HEK293 (cell line): ENCODE data around the gene BLMH.
A peak's percentile ranks its signal among the peaks of the same experiment; 100 is the strongest.

Source experiments
- BCL6B ChIP-seq: fragments of 450-650 bp; formaldehyde crosslinking; IDR thresholded peaks from 2 replicates; pipeline ENCODE4 v1.5.1; 2017; ENCODE audit warnings: missing biosample characterization, missing genetic modification characterization
- GLIS2 ChIP-seq: fragments of 450-650 bp; formaldehyde crosslinking; IDR thresholded peaks from 2 replicates; pipeline ENCODE4 v1.5.1; 2016; ENCODE audit warnings: missing biosample characterization, missing genetic modification characterization
- KLF16 ChIP-seq: fragments of 450-650 bp; formaldehyde crosslinking; IDR thresholded peaks from 2 replicates; pipeline ENCODE4 v1.5.1; 2017; ENCODE audit warnings: missing biosample characterization, missing genetic modification characterization
- MEIS1 ChIP-seq: sonication (generic); formaldehyde crosslinking; IDR thresholded peaks from 2 replicates; pipeline ENCODE4 v1.8.1; 2022; ENCODE audit warnings: missing genetic modification reagents, mild to moderate bottlenecking, borderline replicate concordance
- MZF1 ChIP-seq: fragments of 450-650 bp; formaldehyde crosslinking; IDR thresholded peaks from 2 replicates; pipeline ENCODE4 v1.5.1; 2017; ENCODE audit warnings: missing biosample characterization, missing genetic modification characterization, borderline replicate concordance
- OSR2 ChIP-seq: fragments of 450-650 bp; formaldehyde crosslinking; IDR thresholded peaks from 2 replicates; pipeline ENCODE4 v1.5.1; 2016; ENCODE audit warnings: missing biosample characterization, missing genetic modification characterization
- PBX3 ChIP-seq: sonication (generic); formaldehyde crosslinking; IDR thresholded peaks from 2 replicates; pipeline ENCODE4 v1.8.1; 2022; ENCODE audit warnings: mild to moderate bottlenecking, moderate library complexity, missing genetic modification reagents
- RBAK ChIP-seq: fragments of 450-650 bp; formaldehyde crosslinking; IDR thresholded peaks from 2 replicates; pipeline ENCODE4 v1.5.1; 2016; ENCODE audit warnings: missing biosample characterization, missing genetic modification characterization
- WT1 ChIP-seq: fragments of 450-650 bp; formaldehyde crosslinking; IDR thresholded peaks from 2 replicates; pipeline ENCODE4 v1.5.1; 2016; ENCODE audit warnings: missing biosample characterization, missing genetic modification characterization
- ZBTB17 ChIP-seq: fragments of 450-650 bp; formaldehyde crosslinking; IDR thresholded peaks from 2 replicates; pipeline ENCODE4 v1.5.1; 2016; ENCODE audit warnings: missing biosample characterization, missing genetic modification characterization
- ZBTB7A ChIP-seq: fragments of 450-650 bp; formaldehyde crosslinking; IDR thresholded peaks from 2 replicates; pipeline ENCODE4 v1.5.1; 2016; ENCODE audit warnings: low read depth, missing biosample characterization, missing genetic modification characterization
- ZNF146 ChIP-seq: fragments of 450-650 bp; formaldehyde crosslinking; IDR thresholded peaks from 2 replicates; pipeline ENCODE4 v1.5.1; 2016; ENCODE audit warnings: missing biosample characterization, missing genetic modification characterization
- ZNF2 ChIP-seq: fragments of 450-650 bp; formaldehyde crosslinking; IDR thresholded peaks from 2 replicates; pipeline ENCODE4 v1.5.1; 2016; ENCODE audit warnings: missing biosample characterization, missing genetic modification characterization
- ZNF426 ChIP-seq: fragments of 450-650 bp; formaldehyde crosslinking; IDR thresholded peaks from 2 replicates; pipeline ENCODE4 v1.5.1; 2017; ENCODE audit warnings: missing biosample characterization, missing genetic modification characterization, mild to moderate bottlenecking, inconsistent platforms, moderate library complexity
- ZNF585B ChIP-seq: fragments of 450-650 bp; formaldehyde crosslinking; IDR thresholded peaks from 2 replicates; pipeline ENCODE4 v1.5.1; 2016; ENCODE audit warnings: missing biosample characterization, missing genetic modification characterization
- ZNF629 ChIP-seq: fragments of 450-650 bp; formaldehyde crosslinking; IDR thresholded peaks from 2 replicates; pipeline ENCODE4 v1.5.1; 2017; ENCODE audit warnings: missing biosample characterization, missing genetic modification characterization
- ZNF660 ChIP-seq: fragments of 450-650 bp; IDR thresholded peaks from 2 replicates; pipeline ENCODE4 v1.5.1; 2018; ENCODE audit warnings: missing biosample characterization, mild to moderate bottlenecking, missing genetic modification characterization
- TF ChIP-seq, protein P1 (sequence below): fragments of 450-650 bp; formaldehyde crosslinking; IDR thresholded peaks from 2 replicates; pipeline ENCODE4 v1.5.1; 2016; ENCODE audit warnings: missing biosample characterization, missing genetic modification characterization
- TF ChIP-seq, protein P2 (sequence below): fragments of 450-650 bp; formaldehyde crosslinking; IDR thresholded peaks from 2 replicates; pipeline ENCODE4 v1.5.1; 2017; ENCODE audit warnings: missing biosample characterization, missing genetic modification characterization
- TF ChIP-seq, protein P3 (sequence below): fragments of 450-650 bp; formaldehyde crosslinking; IDR thresholded peaks from 2 replicates; pipeline ENCODE4 v1.5.1; 2016; ENCODE audit warnings: missing biosample characterization, missing genetic modification characterization

The BLMH gene

DNA sequence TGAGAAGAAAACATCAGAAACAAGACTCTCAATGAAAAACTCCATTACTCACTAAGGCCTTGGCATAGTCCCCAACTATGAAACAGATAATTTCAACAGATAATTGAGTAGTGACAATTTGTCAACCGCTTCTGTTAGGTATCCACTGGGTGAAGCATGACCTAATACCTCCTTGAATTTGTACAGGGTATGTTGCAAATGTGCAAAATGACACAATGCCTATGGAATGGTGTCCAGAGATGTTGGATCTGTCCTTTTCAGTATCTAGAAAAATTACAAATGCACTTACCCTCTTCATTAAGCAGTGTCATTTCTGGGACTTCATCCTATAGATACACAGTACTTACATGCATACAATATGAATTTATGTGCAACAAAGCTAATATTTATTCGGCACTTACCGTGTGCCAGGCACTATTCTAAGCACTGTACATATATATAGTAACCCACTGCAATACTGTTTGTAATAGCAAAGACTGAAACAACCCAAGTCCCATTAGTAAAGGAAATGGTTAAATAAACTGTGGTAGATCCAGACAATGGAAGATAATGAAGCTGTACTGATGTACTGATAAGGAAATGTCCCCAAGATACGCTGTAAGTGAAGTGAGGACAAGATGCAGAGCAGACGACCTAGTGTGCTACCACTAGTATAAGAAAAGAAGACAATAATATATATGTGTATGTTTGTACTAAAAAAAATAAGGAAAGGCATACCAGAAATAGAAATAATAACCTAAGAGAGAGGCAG, 34.8 kb downstream of the BLMH start (continued):
- TF ChIP-seq PBX3 (CRISPR knock-in tag): no peak
- no peak for TF ChIP-seq ZBTB17
- TF ChIP-seq KLF16 (tag by site-specific recombination): no peak
- no peak for TF ChIP-seq MZF1 (tag by site-specific recombination)
- TF ChIP-seq, protein P1, sequence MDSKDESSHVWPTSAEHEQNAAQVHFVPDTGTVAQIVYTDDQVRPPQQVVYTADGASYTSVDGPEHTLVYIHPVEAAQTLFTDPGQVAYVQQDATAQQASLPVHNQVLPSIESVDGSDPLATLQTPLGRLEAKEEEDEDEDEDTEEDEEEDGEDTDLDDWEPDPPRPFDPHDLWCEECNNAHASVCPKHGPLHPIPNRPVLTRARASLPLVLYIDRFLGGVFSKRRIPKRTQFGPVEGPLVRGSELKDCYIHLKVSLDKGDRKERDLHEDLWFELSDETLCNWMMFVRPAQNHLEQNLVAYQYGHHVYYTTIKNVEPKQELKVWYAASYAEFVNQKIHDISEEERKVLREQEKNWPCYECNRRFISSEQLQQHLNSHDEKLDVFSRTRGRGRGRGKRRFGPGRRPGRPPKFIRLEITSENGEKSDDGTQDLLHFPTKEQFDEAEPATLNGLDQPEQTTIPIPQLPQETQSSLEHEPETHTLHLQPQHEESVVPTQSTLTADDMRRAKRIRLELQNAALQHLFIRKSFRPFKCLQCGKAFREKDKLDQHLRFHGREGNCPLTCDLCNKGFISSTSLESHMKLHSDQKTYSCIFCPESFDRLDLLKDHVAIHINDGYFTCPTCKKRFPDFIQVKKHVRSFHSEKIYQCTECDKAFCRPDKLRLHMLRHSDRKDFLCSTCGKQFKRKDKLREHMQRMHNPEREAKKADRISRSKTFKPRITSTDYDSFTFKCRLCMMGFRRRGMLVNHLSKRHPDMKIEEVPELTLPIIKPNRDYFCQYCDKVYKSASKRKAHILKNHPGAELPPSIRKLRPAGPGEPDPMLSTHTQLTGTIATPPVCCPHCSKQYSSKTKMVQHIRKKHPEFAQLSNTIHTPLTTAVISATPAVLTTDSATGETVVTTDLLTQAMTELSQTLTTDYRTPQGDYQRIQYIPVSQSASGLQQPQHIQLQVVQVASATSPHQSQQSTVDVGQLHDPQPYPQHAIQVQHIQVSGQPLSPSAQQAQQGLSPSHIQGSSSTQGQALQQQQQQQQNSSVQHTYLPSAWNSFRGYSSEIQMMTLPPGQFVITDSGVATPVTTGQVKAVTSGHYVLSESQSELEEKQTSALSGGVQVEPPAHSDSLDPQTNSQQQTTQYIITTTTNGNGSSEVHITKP (tag by site-specific recombination): no peak
- no peak for TF ChIP-seq ZNF2 (tag by site-specific recombination)
- TF ChIP-seq MEIS1 (CRISPR knock-in tag): no peak
- TF ChIP-seq OSR2 (tag by site-specific recombination): peak; percentile 54
- no peak for TF ChIP-seq ZBTB7A
- no peak for TF ChIP-seq RBAK (tag by site-specific recombination)
- TF ChIP-seq, protein P2, sequence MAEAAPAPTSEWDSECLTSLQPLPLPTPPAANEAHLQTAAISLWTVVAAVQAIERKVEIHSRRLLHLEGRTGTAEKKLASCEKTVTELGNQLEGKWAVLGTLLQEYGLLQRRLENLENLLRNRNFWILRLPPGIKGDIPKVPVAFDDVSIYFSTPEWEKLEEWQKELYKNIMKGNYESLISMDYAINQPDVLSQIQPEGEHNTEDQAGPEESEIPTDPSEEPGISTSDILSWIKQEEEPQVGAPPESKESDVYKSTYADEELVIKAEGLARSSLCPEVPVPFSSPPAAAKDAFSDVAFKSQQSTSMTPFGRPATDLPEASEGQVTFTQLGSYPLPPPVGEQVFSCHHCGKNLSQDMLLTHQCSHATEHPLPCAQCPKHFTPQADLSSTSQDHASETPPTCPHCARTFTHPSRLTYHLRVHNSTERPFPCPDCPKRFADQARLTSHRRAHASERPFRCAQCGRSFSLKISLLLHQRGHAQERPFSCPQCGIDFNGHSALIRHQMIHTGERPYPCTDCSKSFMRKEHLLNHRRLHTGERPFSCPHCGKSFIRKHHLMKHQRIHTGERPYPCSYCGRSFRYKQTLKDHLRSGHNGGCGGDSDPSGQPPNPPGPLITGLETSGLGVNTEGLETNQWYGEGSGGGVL: no peak
- TF ChIP-seq ZNF585B (tag by site-specific recombination): no peak
- TF ChIP-seq BCL6B: no peak
- 0 out of 2 replicates have a peak, but pooled peaks have one; percentile 33 for TF ChIP-seq ZNF660 (tag by site-specific recombination)
- no peak for TF ChIP-seq ZNF146 (tag by site-specific recombination)
- TF ChIP-seq WT1: no peak
- no peak for TF ChIP-seq GLIS2 (tag by site-specific recombination)
- peak; percentile 85 for TF ChIP-seq ZNF629 (tag by site-specific recombination)
- no peak for TF ChIP-seq ZNF426 (tag by site-specific recombination)
- TF ChIP-seq, protein P3, sequence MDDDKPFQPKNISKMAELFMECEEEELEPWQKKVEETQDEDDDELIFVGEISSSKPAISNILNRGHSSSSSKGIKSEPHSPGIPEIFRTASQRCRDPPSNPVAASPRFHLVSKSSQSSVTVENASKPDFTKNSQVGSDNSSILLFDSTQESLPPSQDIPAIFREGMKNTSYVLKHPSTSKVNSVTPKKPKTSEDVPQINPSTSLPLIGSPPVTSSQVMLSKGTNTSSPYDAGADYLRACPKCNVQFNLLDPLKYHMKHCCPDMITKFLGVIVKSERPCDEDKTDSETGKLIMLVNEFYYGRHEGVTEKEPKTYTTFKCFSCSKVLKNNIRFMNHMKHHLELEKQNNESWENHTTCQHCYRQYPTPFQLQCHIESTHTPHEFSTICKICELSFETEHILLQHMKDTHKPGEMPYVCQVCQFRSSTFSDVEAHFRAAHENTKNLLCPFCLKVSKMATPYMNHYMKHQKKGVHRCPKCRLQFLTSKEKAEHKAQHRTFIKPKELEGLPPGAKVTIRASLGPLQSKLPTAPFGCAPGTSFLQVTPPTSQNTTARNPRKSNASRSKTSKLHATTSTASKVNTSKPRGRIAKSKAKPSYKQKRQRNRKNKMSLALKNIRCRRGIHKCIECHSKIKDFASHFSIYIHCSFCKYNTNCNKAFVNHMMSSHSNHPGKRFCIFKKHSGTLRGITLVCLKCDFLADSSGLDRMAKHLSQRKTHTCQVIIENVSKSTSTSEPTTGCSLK (tag by site-specific recombination): no peak
